Activated CD4-positive, CD25-positive, alpha-beta regulatory T cell treated with anti-CD3 and anti-CD28 coated beads, Interleukin-2, amount 50 U/mL, for 72 hours (primary cell): Measurements from ENCODE around the gene ONECUT1.
"Not testable (repeated sequence)": the region's sequence is repeated elsewhere in the genome, so short reads cannot be mapped to it uniquely, and the experiment has no call there.

Experiments
- DNase-seq: peaks from one replicate; pipeline ENCODE4 v3.0.0; 2021

ONECUT1 gene

DNA sequence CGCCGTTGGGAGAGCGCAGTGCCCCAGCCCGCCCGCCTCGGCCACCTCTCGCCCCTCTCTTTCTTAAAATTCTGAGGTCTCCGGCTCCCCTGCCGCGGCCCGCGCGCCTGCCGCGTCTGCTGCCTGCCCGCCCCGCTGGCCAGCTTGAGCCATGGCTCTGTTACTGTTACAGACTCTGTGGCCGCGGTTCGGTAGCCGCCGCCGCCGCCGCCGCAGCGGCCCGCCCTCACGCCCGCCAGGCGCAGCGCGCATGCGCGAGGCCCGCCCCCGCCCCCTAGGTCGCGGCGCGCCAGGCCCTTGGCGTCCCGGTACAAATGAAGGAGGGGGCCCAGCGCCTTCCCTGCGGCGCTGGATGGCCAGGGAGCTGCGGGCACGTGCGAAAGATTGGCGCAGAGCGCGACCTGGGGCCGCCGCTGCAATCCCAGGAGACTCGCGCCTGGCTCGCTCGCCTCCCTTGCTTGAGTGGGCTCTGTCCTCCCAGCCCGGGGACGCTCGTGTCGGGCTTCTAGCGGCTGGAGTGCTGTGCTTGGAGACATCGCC is at the start of gene ONECUT1:
ONECUT1 (minus strand) TSS at position 168 of the 540 bp plus-strand sequence. CDS start 452 bp downstream, outside the sequence.
- peak; percentile 66 for DNase-seq

DNA sequence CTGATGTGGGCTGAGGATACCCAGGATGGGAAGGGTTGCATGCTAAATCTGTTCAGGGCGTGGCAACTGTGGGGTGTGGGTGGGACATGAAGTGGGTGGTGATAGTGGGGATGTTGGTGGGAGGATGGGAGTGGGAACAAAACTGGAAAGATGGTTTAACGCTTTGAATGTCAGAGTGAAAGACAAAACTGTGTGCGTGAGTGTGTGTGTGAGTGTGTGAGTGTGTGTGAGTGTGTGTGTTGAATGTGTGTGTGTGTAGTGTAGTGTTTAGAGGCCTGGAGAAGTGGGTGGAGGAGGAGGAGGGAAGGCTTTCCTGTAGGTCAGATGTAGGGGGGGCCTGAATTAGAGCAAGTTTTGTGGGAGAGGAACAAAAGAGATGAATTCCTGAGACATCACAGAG is 44.2 kb upstream of the ONECUT1 start:
- DNase-seq: no peak

- not testable (repeated sequence) for DNase-seq
Measured at GRCh38 chr15:52824169-52824942, 34.2 kb upstream of the ONECUT1 start.

GRCh38 chr15:52822475-52822874 is 32.3 kb upstream of the ONECUT1 start:
- DNase-seq: no peak

DNA sequence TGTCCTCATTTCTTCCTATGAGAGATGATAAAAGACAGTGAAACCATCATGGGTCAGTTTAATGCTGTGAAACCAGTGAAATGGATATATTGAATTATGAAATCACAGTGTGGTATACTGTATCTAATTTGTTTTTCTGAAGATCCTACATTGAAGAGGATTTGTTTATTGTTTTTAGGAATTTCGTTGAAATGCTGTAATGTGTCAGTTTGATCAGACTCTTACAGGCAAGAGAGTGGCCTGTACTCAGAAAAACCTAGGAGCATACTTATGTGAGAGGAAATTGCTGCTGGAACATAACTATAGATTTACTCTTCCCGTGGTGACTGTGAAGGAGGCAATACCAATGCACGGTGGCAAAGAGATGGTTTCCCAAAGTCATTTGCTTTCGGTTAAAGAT is 29.1 kb upstream of the ONECUT1 start:
- DNase-seq: no peak

DNA sequence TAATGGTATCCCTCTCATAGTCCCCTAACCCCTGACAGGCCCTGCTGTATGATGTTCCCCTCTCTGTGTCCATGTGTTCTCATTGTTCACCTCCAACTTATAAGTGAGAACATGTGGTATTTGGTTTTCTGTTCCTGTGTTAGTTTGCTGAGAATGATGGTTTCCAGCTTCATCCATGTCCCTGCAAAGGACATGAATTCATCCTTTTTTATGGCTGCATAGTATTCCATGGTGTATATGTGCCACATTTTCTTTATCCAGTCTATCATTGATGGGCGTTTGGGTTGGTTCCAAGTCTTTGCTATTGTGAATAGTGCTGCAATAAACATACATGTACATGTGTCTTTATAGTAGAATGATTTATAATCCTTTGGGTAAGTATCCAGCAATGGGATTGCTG is 25.8 kb upstream of the ONECUT1 start:
- DNase-seq: not testable (repeated sequence)

GRCh38 chr15:52808996-52809395 is 18.9 kb upstream of the ONECUT1 start:
- DNase-seq: no peak

DNA sequence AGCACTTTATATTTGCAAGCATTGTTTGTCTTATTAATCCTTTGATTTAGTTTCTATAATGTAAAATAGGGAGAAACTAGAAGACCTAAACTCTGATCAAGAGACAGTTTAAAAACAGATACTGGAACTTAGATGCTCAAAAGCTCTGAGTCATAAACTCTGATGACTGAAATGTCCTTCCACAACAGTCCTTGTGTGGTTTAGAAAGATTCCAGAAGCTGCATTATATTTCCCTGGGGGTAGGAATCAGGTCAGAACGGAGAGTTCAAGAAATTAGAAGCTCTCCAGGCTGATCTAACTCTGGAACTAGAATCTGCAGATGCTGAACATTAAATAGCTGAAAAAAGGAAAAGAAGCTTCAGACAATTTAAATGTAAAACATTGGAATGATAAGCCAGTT is 18.3 kb upstream of the ONECUT1 start:
- no peak for DNase-seq

DNA sequence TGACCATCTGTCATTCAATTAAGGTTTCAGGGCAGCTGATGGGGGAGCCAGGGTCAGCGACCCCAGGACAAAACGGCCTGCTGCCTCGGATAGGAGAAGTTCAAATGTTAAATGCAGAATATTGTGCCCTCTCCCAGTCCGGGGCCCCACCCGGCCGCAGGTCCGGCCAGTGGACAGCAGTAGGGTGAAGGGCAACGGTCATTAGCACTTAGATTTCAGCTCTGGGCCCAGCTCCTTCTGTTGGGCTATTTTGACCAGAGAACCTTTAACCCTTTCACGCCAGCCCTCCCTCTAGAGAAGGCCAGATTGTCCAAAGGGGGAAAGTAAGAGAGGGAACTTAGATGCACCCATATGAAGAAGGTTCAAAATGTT is 16.1 kb upstream of the ONECUT1 start:
- DNase-seq: no peak

DNA sequence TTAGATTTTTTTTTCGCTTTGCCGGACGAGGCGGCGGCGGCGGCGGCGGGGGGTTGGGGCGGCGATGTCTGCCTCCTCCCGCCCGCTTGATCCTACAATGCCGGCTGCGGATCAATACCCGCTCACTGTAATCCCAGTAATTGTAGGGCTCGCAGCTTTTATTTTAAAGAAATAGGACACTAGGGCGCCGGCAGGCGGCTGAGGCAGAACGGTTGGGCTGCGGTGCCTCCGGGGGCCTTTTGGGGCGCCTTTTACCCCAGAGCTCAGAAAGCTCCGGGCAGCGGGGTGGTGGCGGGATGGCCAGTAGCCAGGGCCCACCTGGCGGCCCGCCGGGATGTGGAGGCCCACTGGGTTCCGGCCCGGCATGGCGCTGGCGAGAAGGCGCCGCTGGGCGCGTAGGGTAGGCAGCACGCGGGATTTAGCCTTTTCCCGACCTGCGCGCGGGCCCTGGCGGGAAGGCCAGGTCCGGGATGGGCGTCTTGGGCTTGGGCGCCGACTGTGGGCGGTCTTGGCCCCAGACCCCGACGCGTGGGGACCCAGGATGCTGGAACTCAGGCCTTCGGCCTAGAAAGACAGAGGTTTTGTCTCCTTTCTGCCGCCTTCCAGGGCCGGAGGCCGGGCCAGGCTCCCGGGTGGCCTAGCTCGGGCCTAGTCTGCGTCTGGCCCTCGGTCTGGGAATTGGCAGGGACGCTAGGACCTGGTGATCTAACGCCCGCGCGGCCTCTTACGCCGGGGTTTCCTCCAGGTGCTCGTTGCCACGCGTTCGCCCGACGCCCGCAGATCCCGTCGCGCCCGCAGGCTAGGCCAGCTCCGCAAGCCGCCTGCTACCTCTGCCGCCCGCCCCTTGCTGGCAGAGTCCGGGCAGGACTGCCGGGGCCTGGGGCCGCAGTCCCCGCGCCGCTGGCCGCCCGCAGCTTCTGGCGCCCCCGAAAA is 15.5 kb upstream of the ONECUT1 start:
- no peak for DNase-seq

DNA sequence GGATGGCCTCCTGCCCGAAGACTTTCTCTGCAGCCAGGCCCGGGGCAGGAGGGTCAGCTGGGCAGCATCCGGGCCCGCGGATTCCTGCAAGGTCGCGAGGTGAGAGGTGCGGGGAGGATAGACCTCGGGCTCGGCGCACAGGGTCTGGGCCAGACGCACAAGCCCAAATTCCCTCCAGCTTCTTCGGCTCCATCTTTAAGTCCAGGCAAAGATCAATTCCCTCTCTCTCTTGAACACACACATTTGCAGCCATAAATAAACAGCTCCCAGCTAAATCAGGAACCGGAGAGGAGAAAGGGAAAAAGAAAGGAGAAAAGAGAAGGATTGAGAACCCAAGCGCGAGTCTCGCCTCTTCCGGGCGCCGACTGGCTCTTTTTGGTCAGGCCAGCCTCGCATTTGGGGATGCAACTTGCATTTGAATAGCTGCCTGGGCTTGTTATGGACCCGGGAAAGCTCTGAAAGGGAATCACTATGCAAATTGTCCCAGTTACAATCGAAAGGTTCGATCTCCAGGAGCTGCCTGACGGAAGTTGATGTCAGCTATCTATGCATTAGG is 14.5 kb upstream of the ONECUT1 start:
- DNase-seq: no peak

DNA sequence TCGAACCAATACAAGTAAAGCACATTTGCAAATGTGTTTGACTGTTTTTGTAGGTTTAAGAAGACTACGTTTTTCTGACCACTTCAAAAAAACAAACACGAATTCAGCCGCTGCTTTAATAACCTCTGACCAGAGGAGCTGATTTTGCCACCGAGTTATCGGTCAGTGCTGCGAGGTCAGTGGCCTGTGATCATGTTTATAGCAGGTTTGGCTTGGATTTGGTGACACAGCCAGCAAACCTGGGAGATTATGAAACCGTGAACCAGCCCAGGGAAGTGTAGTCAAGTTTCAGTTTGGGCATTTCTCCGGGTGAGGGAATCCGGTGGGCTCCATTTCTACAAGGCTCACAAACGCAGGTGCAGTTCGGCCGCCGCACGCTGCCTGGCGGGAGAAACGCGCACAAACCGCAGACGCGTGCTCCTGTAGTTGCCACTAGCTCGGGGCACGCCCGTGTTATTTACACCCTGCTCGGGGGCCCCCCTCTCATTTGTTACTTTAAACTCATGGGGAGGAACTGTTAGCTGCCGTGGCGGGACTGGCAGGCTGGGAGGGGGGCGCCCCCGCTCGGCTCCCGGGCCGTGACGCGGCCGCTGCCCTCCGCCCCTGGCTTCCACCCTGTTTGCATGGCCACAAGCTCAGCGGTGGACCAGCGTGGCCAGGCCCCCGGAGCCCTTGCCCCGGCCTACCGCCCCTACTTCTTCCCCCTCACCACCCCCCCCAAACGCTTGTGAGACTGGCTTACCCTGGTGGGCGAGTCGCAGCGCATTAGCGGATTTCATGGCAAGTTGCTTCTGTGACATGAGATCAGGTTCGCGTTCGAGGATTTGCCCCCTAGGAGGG is 13.6 kb upstream of the ONECUT1 start:
- DNase-seq: no peak

DNA sequence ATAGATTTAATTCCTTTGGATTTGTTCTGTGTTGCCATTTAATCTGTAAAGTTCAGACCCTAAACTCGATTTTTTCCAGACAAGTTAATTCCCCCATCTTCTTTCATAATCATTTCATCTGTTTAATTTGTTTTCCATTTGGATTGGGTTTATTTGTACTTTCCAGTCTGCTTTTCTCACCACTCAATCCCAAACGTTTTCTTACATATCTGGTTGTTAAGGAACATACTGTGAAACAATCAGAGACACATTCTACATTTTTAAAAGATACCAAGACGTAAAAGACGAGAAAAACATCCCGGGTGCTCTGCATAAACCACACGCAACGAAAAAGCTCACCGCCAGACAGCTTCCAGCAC is 13.0 kb upstream of the ONECUT1 start:
- DNase-seq: no peak

GRCh38 chr15:52802110-52802509 is 12.0 kb upstream of the ONECUT1 start:
- no peak for DNase-seq

GRCh38 chr15:52801748-52802085 is 11.6 kb upstream of the ONECUT1 start:
- DNase-seq: no peak

GRCh38 chr15:52800828-52801747 is 11.0 kb upstream of the ONECUT1 start:
- DNase-seq: no peak

GRCh38 chr15:52799145-52799811 is 9.1 kb upstream of the ONECUT1 start:
- no peak for DNase-seq

GRCh38 chr15:52798529-52799101 is 8.5 kb upstream of the ONECUT1 start:
- no peak for DNase-seq

DNA sequence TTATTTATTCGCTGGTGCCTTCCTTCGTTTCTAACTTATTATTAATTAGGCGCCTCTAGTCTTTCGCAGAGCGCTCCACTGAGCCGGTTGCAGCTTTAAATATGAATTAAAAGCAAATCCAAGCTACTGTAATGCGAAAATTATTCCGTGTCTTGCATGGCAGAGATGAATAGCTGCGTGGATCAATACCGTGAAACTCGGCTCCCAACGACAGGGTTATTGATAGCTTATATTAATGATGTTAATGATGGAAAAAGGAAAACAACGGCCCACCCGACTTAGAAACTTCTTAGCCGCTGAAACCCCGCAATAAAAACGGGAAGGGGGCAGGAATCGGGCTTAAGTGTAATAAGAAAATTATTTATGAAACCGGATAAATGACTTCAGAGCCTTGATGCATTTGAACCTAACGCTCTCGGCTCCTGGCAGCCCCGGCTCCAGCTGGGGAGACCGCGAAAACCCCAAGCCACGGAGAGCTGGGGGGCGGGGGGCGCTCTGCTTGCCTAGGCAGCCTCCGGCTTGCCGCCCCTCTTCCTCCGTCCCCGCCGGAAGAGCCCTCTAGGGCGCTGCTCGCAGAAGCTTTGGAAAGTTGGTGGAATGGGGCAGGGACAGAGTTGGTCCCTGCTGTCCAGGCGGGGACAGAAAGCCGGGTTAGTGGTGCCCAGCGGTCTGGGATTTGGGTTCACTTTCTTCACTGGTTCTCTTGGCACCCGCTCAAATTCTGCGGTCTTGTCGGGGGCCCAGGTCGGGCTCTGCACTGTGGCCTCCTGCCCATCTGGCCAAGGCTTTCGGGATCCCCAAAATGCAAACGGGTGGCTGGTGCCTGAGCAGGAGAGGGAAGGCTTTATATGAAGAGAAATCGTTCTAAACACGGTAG is 7.7 kb upstream of the ONECUT1 start:
- no peak for DNase-seq
